GM12865 (cell line): ENCODE results near the gene MYO6.

Experiments used
- DNase-seq: peaks from one replicate; pipeline ENCODE4 v3.0.0; 2010; ENCODE audit warnings: low read depth
- H3K4me3 ChIP-seq: 2 replicates; pipeline ENCODE4 v1.5.1; 2011; ENCODE audit warnings: mild to moderate bottlenecking, low read depth, low read length, control low read depth
- CTCF ChIP-seq: IDR thresholded peaks from 2 replicates; pipeline ENCODE4 v1.5.1; 2011; ENCODE audit warnings: low read length, control low read depth, low read depth, inconsistent platforms; ENCODE audit not compliant: insufficient read depth; ENCODE audit errors: missing control alignments

MYO6 gene

GRCh38 chr6:75842732-75843131, 93.7 kb downstream of the MYO6 start:
- TF ChIP-seq CTCF = no peak
- H3K4me3 ChIP-seq = no peak overlapping the region
- no peak for DNase-seq

- no peak overlapping the region for H3K4me3 ChIP-seq
- no peak for TF ChIP-seq CTCF
- no peak for DNase-seq
These were observed 94.4 kb downstream of the MYO6 start for GRCh38 chr6:75843396-75843795.

DNA sequence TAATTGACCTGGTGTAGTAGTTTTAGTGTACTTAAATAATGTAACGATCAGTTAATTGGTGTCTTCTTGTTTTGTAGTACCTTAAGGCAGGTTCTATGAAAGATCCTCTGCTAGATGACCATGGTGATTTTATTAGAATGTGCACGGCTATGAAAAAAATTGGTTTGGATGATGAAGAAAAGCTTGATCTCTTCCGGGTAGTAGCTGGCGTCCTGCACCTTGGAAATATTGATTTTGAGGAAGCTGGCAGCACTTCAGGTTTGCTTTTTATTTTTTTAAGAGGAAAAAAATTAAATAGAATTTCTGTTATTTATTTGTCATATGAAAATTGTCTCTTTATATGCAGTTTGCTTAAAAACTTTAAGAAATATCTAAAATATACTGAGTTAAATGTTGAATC, 99.2 kb downstream of the MYO6 start:
- TF ChIP-seq CTCF = no peak
- no peak for DNase-seq
- H3K4me3 ChIP-seq = no peak overlapping the region

- H3K4me3 ChIP-seq = no peak overlapping the region
- DNase-seq = no peak
- no peak for TF ChIP-seq CTCF
These were observed 100.4 kb downstream of the MYO6 start for GRCh38 chr6:75849329-75850025.

DNA sequence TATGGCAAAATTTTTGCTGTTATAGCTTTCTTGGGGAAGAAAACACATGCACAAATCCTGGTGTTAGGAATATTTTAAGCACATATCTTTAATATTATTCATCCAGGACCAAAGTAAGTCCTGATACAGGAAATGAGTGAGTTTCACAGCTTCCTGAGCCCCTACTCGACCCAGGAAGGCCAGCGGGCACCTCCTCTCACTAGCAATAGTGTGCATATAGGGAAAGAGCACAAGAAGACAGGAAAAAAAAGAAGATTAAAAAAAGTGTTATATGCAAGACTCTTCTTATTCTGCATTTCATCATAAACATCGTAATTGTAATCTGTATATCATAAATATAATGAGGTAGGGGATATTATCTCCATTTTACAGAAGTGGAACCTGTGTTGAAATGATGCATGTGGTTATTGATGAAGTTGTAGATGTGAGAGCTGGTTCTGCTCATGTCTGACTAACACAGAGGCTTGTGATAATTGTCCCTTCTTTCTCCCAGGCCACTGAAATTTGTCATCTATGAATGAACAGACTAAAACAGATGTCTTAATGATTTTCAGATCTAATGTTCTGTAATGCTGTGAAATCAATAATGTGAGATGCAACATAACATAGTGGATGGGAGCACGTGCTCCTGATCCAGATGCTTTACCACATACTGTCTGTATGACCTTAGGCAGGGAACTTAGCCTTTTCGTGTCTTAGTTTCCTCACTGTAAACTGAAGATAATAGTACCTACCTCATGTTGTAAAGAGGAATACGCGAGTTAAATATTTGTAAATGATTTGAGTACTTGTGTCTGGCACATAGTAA, 101.2 kb downstream of the MYO6 start:
- H3K4me3 ChIP-seq = no peak overlapping the region
- DNase-seq = no peak
- TF ChIP-seq CTCF = no peak

DNA sequence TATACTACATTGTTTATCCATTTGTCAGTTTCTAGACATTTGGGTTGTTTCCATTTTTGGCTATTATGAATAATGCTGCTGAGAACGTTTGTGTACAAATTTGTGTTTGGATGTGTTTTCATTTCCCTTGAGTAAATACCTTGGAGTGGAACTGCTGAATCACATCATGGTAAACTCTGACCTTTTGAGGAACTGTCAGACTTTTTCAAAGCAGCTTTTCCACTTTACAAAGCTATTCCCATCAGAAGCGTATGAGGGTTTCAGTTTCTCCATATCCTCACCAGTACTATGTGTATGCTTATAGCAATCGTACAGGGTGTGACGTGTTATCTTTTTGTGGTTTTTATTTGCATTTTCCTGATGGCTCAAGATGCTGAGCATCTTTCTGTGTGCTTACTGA, 103.7 kb downstream of the MYO6 start:
- no peak for TF ChIP-seq CTCF

More for the DNA sequence above, 103.7 kb downstream of the MYO6 start:
- peak; percentile 6 for DNase-seq
- H3K4me3 ChIP-seq = no peak overlapping the region
